GM19372 (cell line): Measurements from ENCODE around the gene AGFG2.

Experiments used
- ATAC-seq: cut with Tn5 transposase; IDR thresholded peaks from one replicate; pipeline ENCODE4 v1.9.1; 2021; ENCODE audit warnings: mild to moderate bottlenecking, low read depth, moderate library complexity; ENCODE audit not compliant: unreplicated experiment

The AGFG2 gene

GRCh38 chr7:100604976-100605911 lies 66.2 kb downstream of the AGFG2 start:
- no peak for ATAC-seq

- ATAC-seq: no peak
These were observed 67.3 kb downstream of the AGFG2 start for GRCh38 chr7:100606313-100606712.

GRCh38 chr7:100607111-100607510 lies 68.1 kb downstream of the AGFG2 start:
- no peak for ATAC-seq

- ATAC-seq: no peak
These were observed 71.0 kb downstream of the AGFG2 start for GRCh38 chr7:100609958-100610357.

GRCh38 chr7:100611983-100612729 lies 73.2 kb downstream of the AGFG2 start, which contains the start of gene MOSPD3:
Gene MOSPD3 (plus strand): TSS chr7:100612540. CDS start chr7:100612792, 252 bp downstream.
- peak; percentile 92 for ATAC-seq

GRCh38 chr7:100612730-100613390 lies 73.9 kb downstream of the AGFG2 start:
- ATAC-seq: no peak

GRCh38 chr7:100613412-100614175 lies 74.6 kb downstream of the AGFG2 start:
- ATAC-seq: no peak

GRCh38 chr7:100614308-100614861 lies 75.4 kb downstream of the AGFG2 start:
- no peak for ATAC-seq
